GM12865 (cell line): Measurements from ENCODE around the gene RNF31.

Source experiments
- DNase-seq: peaks from one replicate; pipeline ENCODE4 v3.0.0; 2010; ENCODE audit warnings: low read depth
- H3K4me3 ChIP-seq: 2 replicates; pipeline ENCODE4 v1.5.1; 2011; ENCODE audit warnings: mild to moderate bottlenecking, low read depth, low read length, control low read depth
- TF ChIP-seq, protein P1 (sequence below): IDR thresholded peaks from 2 replicates; pipeline ENCODE4 v1.5.1; 2011; ENCODE audit warnings: low read length, control low read depth, low read depth, inconsistent platforms; ENCODE audit not compliant: insufficient read depth; ENCODE audit errors: missing control alignments

The RNF31 gene

GRCh38 chr14:24172261-24172860, 25.1 kb downstream of the RNF31 start:
- TF ChIP-seq, protein P1, sequence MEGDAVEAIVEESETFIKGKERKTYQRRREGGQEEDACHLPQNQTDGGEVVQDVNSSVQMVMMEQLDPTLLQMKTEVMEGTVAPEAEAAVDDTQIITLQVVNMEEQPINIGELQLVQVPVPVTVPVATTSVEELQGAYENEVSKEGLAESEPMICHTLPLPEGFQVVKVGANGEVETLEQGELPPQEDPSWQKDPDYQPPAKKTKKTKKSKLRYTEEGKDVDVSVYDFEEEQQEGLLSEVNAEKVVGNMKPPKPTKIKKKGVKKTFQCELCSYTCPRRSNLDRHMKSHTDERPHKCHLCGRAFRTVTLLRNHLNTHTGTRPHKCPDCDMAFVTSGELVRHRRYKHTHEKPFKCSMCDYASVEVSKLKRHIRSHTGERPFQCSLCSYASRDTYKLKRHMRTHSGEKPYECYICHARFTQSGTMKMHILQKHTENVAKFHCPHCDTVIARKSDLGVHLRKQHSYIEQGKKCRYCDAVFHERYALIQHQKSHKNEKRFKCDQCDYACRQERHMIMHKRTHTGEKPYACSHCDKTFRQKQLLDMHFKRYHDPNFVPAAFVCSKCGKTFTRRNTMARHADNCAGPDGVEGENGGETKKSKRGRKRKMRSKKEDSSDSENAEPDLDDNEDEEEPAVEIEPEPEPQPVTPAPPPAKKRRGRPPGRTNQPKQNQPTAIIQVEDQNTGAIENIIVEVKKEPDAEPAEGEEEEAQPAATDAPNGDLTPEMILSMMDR: no peak
- peak overlapping the region; percentile 48 for H3K4me3 ChIP-seq
- no peak for DNase-seq

GRCh38 chr14:24172871-24173281, 25.6 kb downstream of the RNF31 start:
- peak overlapping the region; percentile 48 for H3K4me3 ChIP-seq
- TF ChIP-seq, protein P1: no peak
- DNase-seq: no peak

DNA sequence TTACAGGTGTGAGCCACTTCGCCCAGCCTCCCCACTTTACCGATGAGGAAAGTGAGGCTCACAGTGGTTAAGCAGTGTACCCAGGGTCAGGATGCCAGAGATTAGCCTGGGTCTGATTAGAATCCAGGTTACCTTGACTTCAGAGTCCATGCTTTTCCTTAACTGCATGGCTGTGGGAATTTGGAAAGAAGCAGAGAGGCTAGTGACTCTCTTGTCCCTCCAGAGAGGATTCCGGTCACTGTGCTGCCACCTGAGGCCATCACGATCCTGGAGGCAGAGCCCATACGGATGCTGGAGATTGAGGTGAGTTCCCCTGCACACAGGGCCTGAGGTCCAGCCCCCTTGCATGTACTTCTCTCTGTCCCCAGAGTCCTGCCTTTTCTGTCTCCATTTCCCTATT, 29.3 kb downstream of the RNF31 start:
- TF ChIP-seq, protein P1: no peak

GRCh38 chr14:24177041-24177825, 29.9 kb downstream of the RNF31 start:
- DNase-seq: no peak
- TF ChIP-seq, protein P1: no peak
- H3K4me3 ChIP-seq: no peak overlapping the region

More for the DNA sequence above, 29.3 kb downstream of the RNF31 start:
- DNase-seq: no peak
- H3K4me3 ChIP-seq: no peak overlapping the region

DNA sequence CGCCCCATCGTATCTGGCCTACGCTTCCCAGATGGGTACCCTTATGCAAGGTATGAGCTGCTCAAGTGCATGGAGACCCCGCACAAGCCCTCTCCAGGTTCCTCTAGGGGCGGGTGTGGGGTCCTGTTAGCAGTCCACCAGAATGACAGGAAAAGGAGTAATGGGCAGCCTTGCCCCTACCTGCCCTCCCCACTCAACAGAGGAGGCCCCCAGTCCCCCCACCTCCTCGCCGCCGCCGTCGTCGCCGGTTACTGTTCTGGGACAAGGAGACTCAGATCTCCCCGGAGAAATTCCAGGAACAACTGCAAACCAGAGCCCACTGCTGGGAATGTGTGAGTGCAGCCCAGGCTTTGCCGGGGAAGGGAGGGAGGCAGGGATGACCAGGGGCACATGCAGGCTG, 30.6 kb downstream of the RNF31 start:
- TF ChIP-seq, protein P1: no peak
- no peak for DNase-seq
- H3K4me3 ChIP-seq: no peak overlapping the region

GRCh38 chr14:24178399-24179178, 31.3 kb downstream of the RNF31 start:
- no peak for DNase-seq
- no peak overlapping the region for H3K4me3 ChIP-seq

More at GRCh38 chr14:24178399-24179178, 31.3 kb downstream of the RNF31 start:
- TF ChIP-seq, protein P1: no peak
